Pancreas (tissue), 10 donors: Measurements from ENCODE around the gene ZGLP1. TPM values are rescaled to one million over a fixed set of nuclear protein-coding genes. Genes with fewer than 3 reads are reported as not detected.

Source experiments
- ATAC-seq, 4 donors: fragments of 200-7000 bp; cut with Tn5 transposase; one replicate each; pipeline versions ENCODE4 v1.8.0 to v1.9.1; 2020; ENCODE audit warnings: mild to moderate bottlenecking in 4 of 4, moderate library complexity in 4 of 4
- DNase-seq, 6 donors: peaks; one replicate each; pipeline ENCODE4 v3.0.0-alpha.2; 2020
- FAIRE-seq: peaks from 2 replicates; lab custom pipeline; 2012; peaks lifted over from hg19 to GRCh38; lab: Jason Lieb, UNC
- H3K27ac ChIP-seq, 4 donors: fragments of 200-600 bp; sonication (generic); 1 replicate in 3 of 4; 2 replicates in 1 of 4; pipeline versions ENCODE4 v1.5.0 to v1.8.0; 2020
- H3K27me3 ChIP-seq, 4 donors: fragments of 200-600 bp; one replicate each; pipeline ENCODE4 v1.8.0; 2021
- H3K36me3 ChIP-seq, 3 donors: fragments of 200-600 bp; sonication (generic) in 1 of 3; one replicate each; pipeline versions ENCODE4 v1.5.0 to v1.8.0; 2020 to 2021
- H3K4me1 ChIP-seq, 3 donors: fragments of 200-600 bp; one replicate each; pipeline ENCODE4 v1.8.0; 2021
- H3K4me3 ChIP-seq, 4 donors: fragments of 200-600 bp; sonication (generic) in 2 of 4; one replicate each; pipeline versions ENCODE4 v1.5.0 to v1.8.0; 2020 to 2021
- H3K9me3 ChIP-seq, 4 donors: fragments of 200-600 bp; one replicate each; pipeline ENCODE4 v1.8.0; 2021
- CTCF ChIP-seq, 4 donors: fragments of 200-600 bp; sonication (generic) in 3 of 4; IDR thresholded peaks; one replicate each; pipeline versions ENCODE4 v1.5.0 to v1.8.0; 2021; ENCODE audit warnings: antibody characterized with exemption in 4 of 4
- WGBS, 2 donors: extraction: QIAGEN DNeasy Blood & Tissue Kit; methylation state at CpG; one replicate each; pipeline ENCODE4 v1.1.7; 2013; 5-methylcytosine and 5-hydroxymethylcytosine counted together
- intact Hi-C, 3 donors: fragments of 100-400 bp; cut with DNase I; formaldehyde crosslinking; loops; one replicate each; pipeline versions ENCODE4 v1.11.1 to v1.14.2; 2022
- polyA plus RNA-seq, 2 donors: library from polyadenylated mRNA; stranded (reverse); fragments of 200-250 nt; gene quantifications; one replicate each; pipeline ENCODE4 v1.2.3, GENCODE V29; 2013
- total RNA-seq, 6 donors: library from RNA; stranded (reverse); fragmentation: NEBNext Ultra II Directional in 4 of 6; extraction: Animal tissue kit (Norgen Biotek cat#: 25700) in 4 of 6; gene quantifications; one replicate each; pipeline versions ENCODE4 v1.2.1 to v1.2.4, GENCODE V29; 2021 to 2023
- donor health status: healthy with polysubstance abuse.
- donor health status: DM: no; HTN: no; CAD: no; lungs with moderate emphysema.
- donor health status: DM: no; HTN: no; CAD: no.
- donor health status: control.
- donor health status: control.
- donor health status: Bipolar disorder and iron deficiency.
- donor health status: DM: yes; HTN: yes; CAD: no.
- donor health status: DM: no; HTN: no; CAD: no.
- donor health status: DM: no; HTN: no; CAD: no.
- donor health status: DM: yes; HTN: yes; CAD: no.

ZGLP1 gene
- total and polyA plus RNA-seq, 8 donors, result 0.91 to 44.0 (median 1.7) TPM

GRCh38 chr19:10299545-10300458 lies 9.8 kb downstream of the ZGLP1 start:
- DNase-seq (peak in 1 of 6 donors; percentile 23), ATAC-seq (peak in 2 of 4 donors; percentile 19 to 38), FAIRE-seq (no peak)
- TF ChIP-seq CTCF (IDR thresholded peaks at IDR 0.05), result no peak
- intact Hi-C loops, result no loop called here
- Histone ChIP-seq H3K27me3 (peaks cover 0 to 6% (median 0%) of the 10 kb centered on the region in 4 donors), H3K36me3 (no peaks in the 10 kb centered on the region), H3K9me3 (no peaks in the 10 kb centered on the region), H3K27ac (no peak overlapping the region), H3K4me1 (peaks cover 0 to 8% (median 7%) of the 10 kb centered on the region in 3 donors), H3K4me3 (no peak overlapping the region)
- WGBS, 2 donors, result 34 to 45% methylated on average over 14 of the region's 14 CpGs

GRCh38 chr19:10295847-10296591 lies 13.6 kb downstream of the ZGLP1 start:
- Histone ChIP-seq H3K4me3 (peak overlapping the region in 1 of 4 donors; percentile 39), H3K36me3 (no peaks in the 10 kb centered on the region), H3K9me3 (no peaks in the 10 kb centered on the region), H3K27ac (no peak overlapping the region), H3K4me1 (peaks cover 11 to 13% (median 12%) of the 10 kb centered on the region in 3 donors), H3K27me3 (peaks cover 0 to 31% (median 5%) of the 10 kb centered on the region in 4 donors)
- DNase-seq (no peak), FAIRE-seq (no peak), ATAC-seq (no peak)
- TF ChIP-seq CTCF (IDR thresholded peaks at IDR 0.05), result no peak
- WGBS, 2 donors, result 9 to 10% methylated on average over 56 to 58 of the region's 58 CpGs
- intact Hi-C loops, result no loop called here

GRCh38 chr19:10295305-10295846 lies 14.2 kb downstream of the ZGLP1 start:
- H3K27ac ChIP-seq, result no peak overlapping the region
- H3K4me3 ChIP-seq, result peak overlapping the region in 1 of 4 donors; percentile 39
- WGBS, 2 donors, result 1 to 2% methylated on average over 47 to 48 of the region's 48 CpGs
- intact Hi-C loops, result no loop called here
- H3K4me1 ChIP-seq, result peaks cover 11 to 17% (median 12%) of the 10 kb centered on the region in 3 donors
- FAIRE-seq, result no peak
- DNase-seq, result peak in 1 of 6 donors; percentile 66
- peak in 3 of 4 donors; percentile 22 to 46 (median 26) for ATAC-seq
- no peak for TF ChIP-seq CTCF (IDR thresholded peaks at IDR 0.05)
- peaks cover 0 to 33% (median 5%) of the 10 kb centered on the region in 4 donors for H3K27me3 ChIP-seq
- no peaks in the 10 kb centered on the region for H3K36me3 ChIP-seq
- H3K9me3 ChIP-seq, result no peaks in the 10 kb centered on the region

- H3K4me3 ChIP-seq, result no peak overlapping the region
- no peaks in the 10 kb centered on the region for H3K36me3 ChIP-seq
- no peak for ATAC-seq
- TF ChIP-seq CTCF (IDR thresholded peaks at IDR 0.05), result no peak
- no peak for DNase-seq
- no peaks in the 10 kb centered on the region for H3K9me3 ChIP-seq
- H3K4me1 ChIP-seq, result peaks cover 11 to 19% (median 17%) of the 10 kb centered on the region in 3 donors
- no peak overlapping the region for H3K27ac ChIP-seq
- H3K27me3 ChIP-seq, result peaks cover 0 to 38% (median 5%) of the 10 kb centered on the region in 4 donors
- WGBS, 2 donors, result 4 to 9% methylated on average over 25 of the region's 25 CpGs
- intact Hi-C loops, result no loop called here
- no peak for FAIRE-seq
Observed at GRCh38 chr19:10294368-10294697, 15.3 kb downstream of the ZGLP1 start.
